Measurements from ENCODE around the gene CLBA1.

The CLBA1 gene

DNA sequence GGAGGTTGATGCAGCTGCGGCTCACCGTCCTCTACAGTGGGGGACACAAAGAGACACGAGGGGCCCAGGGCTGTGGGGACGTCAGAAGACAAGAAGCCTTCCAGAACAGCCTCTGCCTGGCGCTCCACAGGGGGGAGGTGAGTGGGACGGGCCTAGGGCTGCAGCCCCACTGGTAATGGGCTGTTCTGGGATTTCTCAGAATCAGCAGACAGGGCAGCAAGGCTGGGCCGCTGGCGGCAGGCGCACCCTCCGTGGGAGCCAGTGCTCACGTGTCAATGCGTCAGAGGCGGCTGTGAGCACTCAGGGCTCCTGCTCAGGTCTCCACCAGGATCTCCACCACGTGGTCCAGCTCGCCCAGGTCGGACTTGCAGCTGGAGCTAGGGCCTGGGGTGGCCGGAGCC is 25.3 kb downstream of the CLBA1 start:
- TF ChIP-seq POLR2AphosphoS5 (IDR thresholded peaks at IDR 0.05; ENCODE audit: low read depth) (no peak), GABPA (IDR thresholded peaks at IDR 0.05; ENCODE audit: low read depth) (no peak), SPI1 (IDR thresholded peaks at IDR 0.05; ENCODE audit: borderline replicate concordance, low read depth) (no peak)
- TF ChIP-seq, protein P1, sequence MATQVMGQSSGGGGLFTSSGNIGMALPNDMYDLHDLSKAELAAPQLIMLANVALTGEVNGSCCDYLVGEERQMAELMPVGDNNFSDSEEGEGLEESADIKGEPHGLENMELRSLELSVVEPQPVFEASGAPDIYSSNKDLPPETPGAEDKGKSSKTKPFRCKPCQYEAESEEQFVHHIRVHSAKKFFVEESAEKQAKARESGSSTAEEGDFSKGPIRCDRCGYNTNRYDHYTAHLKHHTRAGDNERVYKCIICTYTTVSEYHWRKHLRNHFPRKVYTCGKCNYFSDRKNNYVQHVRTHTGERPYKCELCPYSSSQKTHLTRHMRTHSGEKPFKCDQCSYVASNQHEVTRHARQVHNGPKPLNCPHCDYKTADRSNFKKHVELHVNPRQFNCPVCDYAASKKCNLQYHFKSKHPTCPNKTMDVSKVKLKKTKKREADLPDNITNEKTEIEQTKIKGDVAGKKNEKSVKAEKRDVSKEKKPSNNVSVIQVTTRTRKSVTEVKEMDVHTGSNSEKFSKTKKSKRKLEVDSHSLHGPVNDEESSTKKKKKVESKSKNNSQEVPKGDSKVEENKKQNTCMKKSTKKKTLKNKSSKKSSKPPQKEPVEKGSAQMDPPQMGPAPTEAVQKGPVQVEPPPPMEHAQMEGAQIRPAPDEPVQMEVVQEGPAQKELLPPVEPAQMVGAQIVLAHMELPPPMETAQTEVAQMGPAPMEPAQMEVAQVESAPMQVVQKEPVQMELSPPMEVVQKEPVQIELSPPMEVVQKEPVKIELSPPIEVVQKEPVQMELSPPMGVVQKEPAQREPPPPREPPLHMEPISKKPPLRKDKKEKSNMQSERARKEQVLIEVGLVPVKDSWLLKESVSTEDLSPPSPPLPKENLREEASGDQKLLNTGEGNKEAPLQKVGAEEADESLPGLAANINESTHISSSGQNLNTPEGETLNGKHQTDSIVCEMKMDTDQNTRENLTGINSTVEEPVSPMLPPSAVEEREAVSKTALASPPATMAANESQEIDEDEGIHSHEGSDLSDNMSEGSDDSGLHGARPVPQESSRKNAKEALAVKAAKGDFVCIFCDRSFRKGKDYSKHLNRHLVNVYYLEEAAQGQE (IDR thresholded peaks at IDR 0.05; ENCODE audit: insufficient replicate concordance, low read depth): no peak
- TF ChIP-seq, protein P2, sequence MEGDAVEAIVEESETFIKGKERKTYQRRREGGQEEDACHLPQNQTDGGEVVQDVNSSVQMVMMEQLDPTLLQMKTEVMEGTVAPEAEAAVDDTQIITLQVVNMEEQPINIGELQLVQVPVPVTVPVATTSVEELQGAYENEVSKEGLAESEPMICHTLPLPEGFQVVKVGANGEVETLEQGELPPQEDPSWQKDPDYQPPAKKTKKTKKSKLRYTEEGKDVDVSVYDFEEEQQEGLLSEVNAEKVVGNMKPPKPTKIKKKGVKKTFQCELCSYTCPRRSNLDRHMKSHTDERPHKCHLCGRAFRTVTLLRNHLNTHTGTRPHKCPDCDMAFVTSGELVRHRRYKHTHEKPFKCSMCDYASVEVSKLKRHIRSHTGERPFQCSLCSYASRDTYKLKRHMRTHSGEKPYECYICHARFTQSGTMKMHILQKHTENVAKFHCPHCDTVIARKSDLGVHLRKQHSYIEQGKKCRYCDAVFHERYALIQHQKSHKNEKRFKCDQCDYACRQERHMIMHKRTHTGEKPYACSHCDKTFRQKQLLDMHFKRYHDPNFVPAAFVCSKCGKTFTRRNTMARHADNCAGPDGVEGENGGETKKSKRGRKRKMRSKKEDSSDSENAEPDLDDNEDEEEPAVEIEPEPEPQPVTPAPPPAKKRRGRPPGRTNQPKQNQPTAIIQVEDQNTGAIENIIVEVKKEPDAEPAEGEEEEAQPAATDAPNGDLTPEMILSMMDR (IDR thresholded peaks at IDR 0.05; ENCODE audit: insufficient read depth, low read length): no peak
- Histone ChIP-seq H3K4me3 (replicated peaks; ENCODE audit: insufficient read depth, low read length) (no peak overlapping the region), H3K27ac (replicated peaks) (no peak overlapping the region), H3K27me3 (ENCODE audit: insufficient read depth, poor library complexity, severe bottlenecking) (no peaks in the 10 kb centered on the region)
- no peak for DNase-seq (ENCODE audit: low read depth in 1 of 2, low spot score in 1 of 2)

DNA sequence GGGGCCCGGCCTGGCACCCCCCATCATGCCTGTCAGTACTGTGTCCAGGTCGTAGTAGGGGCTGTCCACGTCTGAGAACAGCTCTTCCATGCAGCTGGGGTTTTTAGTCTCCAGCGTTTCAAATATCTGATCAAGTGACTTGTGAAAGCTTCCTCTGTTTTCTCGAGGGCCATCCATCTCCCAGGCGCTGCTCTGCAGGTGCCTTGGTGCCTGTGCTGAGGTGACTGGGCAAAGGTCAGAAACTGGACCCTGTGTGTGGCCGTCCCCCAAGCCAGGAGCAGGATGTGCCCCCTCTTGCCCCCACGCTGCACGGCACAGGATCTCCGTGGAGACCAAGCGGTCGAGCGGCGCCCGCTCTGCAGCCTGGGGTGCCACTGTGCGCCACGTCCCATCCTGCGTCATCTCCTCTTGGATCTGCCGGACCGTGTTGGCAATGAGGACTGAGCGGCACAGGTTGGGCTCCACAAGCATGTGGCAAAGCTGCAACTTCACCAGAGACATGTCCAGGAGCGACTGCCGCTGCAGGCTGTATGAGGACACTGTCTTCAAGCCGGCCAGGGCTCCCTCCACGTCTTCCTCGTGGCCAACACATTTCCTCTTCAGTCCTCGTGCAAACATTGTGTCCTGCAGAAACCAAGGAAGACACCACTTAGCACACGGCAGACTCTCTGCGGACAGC is 25.9 kb downstream of the CLBA1 start:
- no peak overlapping the region for H3K27ac ChIP-seq (replicated peaks)

DNA sequence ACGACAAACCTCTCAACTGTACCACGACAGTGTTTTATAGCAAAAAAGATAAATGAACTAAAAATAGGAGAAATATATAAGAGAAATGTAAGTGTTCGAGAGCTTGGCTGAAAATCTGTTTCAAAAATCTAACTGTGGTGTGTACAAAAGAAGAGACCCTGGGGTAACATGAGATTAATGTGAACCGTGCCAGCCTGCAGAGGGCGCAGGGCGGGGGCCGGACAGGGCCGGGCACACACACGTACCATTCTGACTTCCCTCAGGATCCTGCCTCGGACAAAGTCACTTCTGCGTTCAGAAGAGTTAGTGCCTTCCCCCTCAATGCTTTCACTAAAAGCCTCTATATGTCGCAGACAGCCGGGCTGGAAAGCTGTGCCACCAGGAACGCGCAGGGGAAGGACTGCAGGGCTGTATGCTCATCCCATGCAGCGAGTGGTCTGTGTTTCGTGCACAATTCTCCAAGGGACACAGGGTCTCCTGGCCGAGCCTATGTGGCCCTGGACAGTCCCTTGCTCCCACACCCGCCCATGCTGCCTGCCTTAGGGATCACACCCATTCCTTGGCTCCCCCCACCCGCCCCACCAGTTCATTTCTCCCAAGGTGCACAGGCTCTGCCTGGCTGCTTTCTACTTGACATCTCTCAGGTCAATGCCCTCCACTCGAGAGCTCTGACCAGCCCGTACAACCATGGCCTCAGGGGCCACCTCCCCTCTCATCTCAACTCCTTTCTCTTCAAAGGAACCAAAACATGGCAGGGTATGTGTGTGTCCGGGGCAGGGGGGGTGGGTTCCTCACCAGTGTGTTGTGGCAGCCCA is 26.8 kb downstream of the CLBA1 start:
- TF ChIP-seq SPI1 (IDR thresholded peaks at IDR 0.05; ENCODE audit: borderline replicate concordance, low read depth) (no peak), POLR2AphosphoS5 (IDR thresholded peaks at IDR 0.05; ENCODE audit: low read depth) (no peak)
- TF ChIP-seq, protein P2 (IDR thresholded peaks at IDR 0.05; ENCODE audit: insufficient read depth, low read length): peak; percentile 38
- no peak overlapping the region for H3K27ac ChIP-seq (replicated peaks)
- no peak overlapping the region for H3K4me3 ChIP-seq (replicated peaks; ENCODE audit: insufficient read depth, low read length)
- DNase-seq (ENCODE audit: low read depth in 1 of 2, low spot score in 1 of 2): peak in 1 of 2 experiments; percentile 61
- no peaks in the 10 kb centered on the region for H3K27me3 ChIP-seq (ENCODE audit: insufficient read depth, poor library complexity, severe bottlenecking)

More for the DNA sequence above, 25.9 kb downstream of the CLBA1 start:
- no peak overlapping the region for H3K4me3 ChIP-seq (replicated peaks; ENCODE audit: insufficient read depth, low read length)
- no peaks in the 10 kb centered on the region for H3K27me3 ChIP-seq (ENCODE audit: insufficient read depth, poor library complexity, severe bottlenecking)
- DNase-seq (ENCODE audit: low read depth in 1 of 2, low spot score in 1 of 2): no peak
- TF ChIP-seq POLR2AphosphoS5 (IDR thresholded peaks at IDR 0.05; ENCODE audit: low read depth) (no peak), GABPA (IDR thresholded peaks at IDR 0.05; ENCODE audit: low read depth) (no peak), SPI1 (IDR thresholded peaks at IDR 0.05; ENCODE audit: borderline replicate concordance, low read depth) (no peak)
- TF ChIP-seq, protein P1 (IDR thresholded peaks at IDR 0.05; ENCODE audit: insufficient replicate concordance, low read depth): no peak
- TF ChIP-seq, protein P2 (IDR thresholded peaks at IDR 0.05; ENCODE audit: insufficient read depth, low read length): no peak

All from HL-60 (cell line).